ENCODE data around the gene MYORG.

The MYORG gene

DNA sequence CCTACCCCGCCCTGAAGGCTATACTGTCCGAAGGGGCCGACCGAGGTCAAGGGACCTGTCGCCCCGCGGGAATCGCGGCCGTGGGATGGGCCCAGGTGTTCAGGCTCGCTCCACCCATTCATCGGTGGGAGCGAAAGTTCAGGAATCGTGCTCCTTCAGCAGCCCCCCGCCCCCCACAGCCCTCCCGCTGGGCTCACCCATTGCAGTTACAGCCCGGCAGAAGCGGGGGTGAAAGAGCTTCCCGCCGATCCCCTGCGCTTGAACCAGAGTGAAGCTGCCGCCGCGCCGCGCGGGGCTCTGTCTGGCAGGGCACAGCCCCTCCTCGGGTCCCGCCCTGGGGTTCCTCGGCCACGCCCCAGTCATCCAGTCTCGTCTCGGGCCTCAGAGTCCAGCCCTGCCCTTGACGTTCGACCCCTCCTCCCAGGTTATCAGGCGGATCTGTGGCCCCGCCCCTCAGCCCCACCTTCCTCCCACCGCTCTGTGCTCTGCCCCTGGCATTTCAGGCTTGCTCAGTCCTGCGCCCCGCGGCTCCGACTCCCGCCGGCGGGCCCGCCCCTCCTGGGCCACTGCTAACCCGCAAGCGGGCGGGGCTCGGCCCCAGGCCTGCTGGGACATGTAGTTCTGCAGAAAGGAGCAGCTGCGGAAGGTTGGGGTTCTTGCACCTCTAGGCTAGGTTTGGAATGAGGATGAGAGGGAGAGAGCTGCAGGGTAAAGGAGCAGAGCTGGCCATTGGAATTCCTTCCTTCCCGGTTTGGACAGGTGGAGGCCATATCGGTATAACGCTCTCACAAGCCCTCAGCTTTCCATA, at the start of gene MYORG:
TSS of gene MYORG (minus strand) at position 303 of the 808 bp plus-strand sequence. CDS start 3,955 bp downstream, outside the sequence.
- DNase-seq (ENCODE audit: low read depth in 2 of 2): peak; percentile 96 to 98

GRCh38 chr9:34419716-34420504, 43.2 kb upstream of the MYORG start:
- DNase-seq (ENCODE audit: low read depth in 2 of 2): no peak

GRCh38 chr9:34417734-34418133, 41.0 kb upstream of the MYORG start:
- DNase-seq (ENCODE audit: low read depth in 2 of 2): no peak

- peak in 1 of 2 donors; percentile 5 for DNase-seq (ENCODE audit: low read depth in 2 of 2)
Observed at GRCh38 chr9:34413231-34413852, 36.6 kb upstream of the MYORG start.

GRCh38 chr9:34412336-34412735, 35.6 kb upstream of the MYORG start:
- DNase-seq (ENCODE audit: low read depth in 2 of 2): no peak

DNA sequence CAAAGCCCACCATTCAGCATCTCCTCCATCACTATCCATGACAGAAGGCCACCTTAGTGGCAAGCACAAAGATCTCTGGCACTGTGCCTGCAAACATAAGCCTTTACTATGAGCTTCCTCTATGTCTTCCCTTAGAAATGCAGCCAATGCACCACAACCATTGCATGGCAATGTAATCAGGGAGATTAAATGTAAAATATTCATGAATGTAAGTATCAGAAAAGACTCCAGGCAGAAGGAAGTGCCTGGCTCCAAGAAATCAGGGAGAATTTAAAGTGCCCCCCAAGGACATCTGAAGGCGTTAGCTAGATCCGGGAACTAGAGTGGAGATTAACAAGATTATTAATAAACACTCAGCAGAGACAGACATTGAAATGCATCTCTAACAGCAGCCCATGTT, 32.5 kb upstream of the MYORG start:
- no peak for DNase-seq (ENCODE audit: low read depth in 2 of 2)

- DNase-seq (ENCODE audit: low read depth in 2 of 2): no peak
Observed at GRCh38 chr9:34408173-34408572, 31.5 kb upstream of the MYORG start.

GRCh38 chr9:34406219-34406618, 29.5 kb upstream of the MYORG start:
- no peak for DNase-seq (ENCODE audit: low read depth in 2 of 2)

DNA sequence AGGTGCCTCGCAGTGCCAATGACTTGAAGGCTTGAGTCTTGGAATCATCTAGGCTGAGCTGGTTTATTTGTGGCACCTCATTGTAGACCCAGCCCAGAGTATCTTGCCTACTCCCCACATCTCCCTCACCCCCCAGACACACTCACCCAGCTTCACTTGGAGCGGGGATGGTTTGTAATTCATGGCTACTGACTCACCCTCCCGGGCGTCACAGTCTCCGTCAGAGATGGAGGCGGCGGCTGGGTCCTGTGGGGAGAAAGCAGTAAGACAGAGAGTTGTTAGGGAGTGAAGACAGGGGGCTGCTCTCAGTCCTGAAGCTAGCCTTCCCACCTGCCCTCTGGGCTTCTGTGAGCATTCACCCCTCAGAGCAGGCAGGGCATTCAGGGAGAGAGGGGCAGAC, 29.0 kb upstream of the MYORG start:
- no peak for DNase-seq (ENCODE audit: low read depth in 2 of 2)

GRCh38 chr9:34403554-34404380, 27.1 kb upstream of the MYORG start:
- DNase-seq (ENCODE audit: low read depth in 2 of 2): peak; percentile 23 to 46

DNA sequence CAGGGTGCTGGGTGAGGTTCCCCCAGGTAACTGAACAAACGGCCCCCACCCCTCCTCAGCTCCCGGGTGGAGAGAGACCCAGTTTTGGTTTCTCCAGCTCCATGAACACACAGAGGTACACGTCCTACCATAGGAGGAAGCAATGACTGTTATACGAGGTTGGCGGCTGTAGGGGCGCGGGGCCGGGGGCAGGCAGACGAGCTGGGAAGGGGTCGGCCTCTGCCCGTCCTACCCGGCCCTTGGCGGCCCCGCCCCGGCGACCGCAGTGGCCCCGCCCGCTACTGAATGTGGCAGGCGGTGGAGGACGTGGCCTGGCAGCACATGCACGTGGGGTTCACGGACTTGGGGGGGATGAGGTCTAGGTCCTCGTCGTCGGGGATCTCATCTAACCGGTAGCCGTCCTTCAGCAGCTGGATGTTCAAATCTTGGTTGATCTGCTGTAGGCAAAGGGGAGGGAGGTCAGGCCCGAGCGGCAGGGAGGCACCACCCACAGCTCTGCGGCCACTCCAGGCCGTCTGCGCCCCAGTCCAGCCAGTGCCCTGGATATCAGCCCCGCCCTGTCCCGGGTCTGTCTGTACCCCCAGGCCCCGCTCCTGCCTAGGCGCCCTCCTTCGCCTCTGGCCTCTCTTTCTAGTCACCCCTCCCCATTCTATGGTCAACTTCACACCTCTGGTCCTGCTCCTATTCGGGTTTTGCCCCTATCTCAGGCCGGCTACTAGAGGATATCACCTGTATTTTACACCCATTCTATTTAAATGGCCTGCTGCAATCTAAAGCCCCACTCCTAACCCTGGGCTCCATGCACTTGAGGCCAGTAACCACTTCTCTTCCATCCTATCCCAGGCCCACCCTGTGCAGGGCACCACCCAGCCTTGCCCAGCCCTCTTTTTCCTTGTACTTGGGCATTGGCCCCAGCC, 24.2 kb upstream of the MYORG start:
- no peak for DNase-seq (ENCODE audit: low read depth in 2 of 2)

GRCh38 chr9:34400275-34400674, 23.6 kb upstream of the MYORG start:
- DNase-seq (ENCODE audit: low read depth in 2 of 2): no peak

- no peak for DNase-seq (ENCODE audit: low read depth in 2 of 2)
Observed at GRCh38 chr9:34399729-34400128, 23.0 kb upstream of the MYORG start.

- DNase-seq (ENCODE audit: low read depth in 2 of 2): no peak
Observed at GRCh38 chr9:34398875-34399274, 22.2 kb upstream of the MYORG start.

DNA sequence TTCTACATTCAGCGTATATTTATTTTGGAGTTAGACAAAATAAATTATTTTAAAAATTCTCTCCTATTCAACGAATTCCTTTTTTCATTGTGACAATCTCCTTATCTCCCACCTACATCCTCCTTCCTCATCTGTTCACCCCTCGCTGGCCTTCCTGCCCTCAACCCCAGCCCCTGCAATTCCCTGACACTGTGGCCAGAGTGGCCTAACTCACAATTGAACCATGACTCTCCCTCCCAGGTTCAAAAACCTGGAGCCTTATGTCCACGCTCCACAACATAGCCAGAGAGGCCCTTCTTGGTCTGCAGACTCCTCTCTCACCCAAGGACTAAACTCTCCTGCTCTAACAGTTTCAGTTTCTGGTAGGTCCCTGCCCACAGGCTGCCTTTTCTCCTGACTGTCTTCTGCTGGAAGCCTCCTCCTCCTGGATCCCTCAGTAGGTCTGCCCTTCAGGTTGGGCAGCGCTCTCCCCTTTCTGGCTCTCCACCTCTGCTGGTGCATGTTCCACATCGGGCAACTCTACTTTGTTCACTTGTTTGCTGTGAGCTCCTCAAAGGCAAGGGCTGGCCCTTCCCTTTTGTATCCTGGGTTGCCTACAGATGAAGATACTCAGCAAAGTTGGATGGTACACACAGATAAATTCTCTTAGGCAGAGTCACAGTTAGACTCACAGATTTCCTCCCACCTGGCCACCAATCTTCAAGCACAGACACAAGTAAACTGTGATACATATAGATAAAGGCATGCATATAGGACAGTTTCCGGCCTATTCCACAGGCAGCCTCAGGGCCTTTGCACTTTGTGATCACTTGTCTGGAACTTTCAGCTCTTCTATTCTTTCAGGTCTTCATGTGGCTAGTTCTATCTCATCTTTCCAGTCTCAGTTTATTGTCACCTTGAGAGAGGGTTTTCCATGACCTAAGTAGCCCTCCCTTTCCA, 19.8 kb upstream of the MYORG start:
- DNase-seq (ENCODE audit: low read depth in 2 of 2): no peak

GRCh38 chr9:34392511-34392910, 15.8 kb upstream of the MYORG start:
- DNase-seq (ENCODE audit: low read depth in 2 of 2): no peak

DNA sequence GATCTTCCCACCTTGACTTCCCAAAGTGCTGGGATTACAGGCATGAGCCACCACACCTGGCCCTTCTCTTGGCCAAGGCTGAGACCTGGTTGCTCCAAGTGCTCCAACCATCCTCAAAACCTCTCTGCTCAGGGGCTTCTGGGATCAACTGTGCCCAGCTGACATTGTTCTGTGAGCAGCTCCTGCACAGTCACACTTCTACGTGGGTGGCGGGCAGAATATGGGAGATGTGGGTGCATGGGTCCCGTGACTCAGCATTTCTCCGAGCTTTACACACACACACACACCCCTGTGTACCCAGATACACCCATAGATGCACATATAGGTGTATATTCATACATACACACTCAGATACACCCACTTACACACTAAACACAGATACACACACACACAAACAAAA, 10.5 kb upstream of the MYORG start:
- no peak for DNase-seq (ENCODE audit: low read depth in 2 of 2)

- no peak for DNase-seq (ENCODE audit: low read depth in 2 of 2)
Observed at GRCh38 chr9:34386656-34387055, 10.0 kb upstream of the MYORG start.

- no peak for DNase-seq (ENCODE audit: low read depth in 2 of 2)
Observed at GRCh38 chr9:34385561-34386230, 9.0 kb upstream of the MYORG start.

All from stimulated activated CD8-positive, alpha-beta memory T cell treated with anti-CD3 and anti-CD28 coated beads, Interleukin-2, amount 100 ng/mL, for 48 hours (primary cell).